ENCODE measurements around the gene SLC25A26.

Gene SLC25A26

GRCh38 chr3:66379565-66379964 lies 158.8 kb downstream of the SLC25A26 start:
- DNase-seq = no peak

- DNase-seq = no peak
Observed at GRCh38 chr3:66380200-66380932, 159.6 kb downstream of the SLC25A26 start.

GRCh38 chr3:66381626-66382025 lies 160.8 kb downstream of the SLC25A26 start:
- DNase-seq = no peak

GRCh38 chr3:66382142-66382541 lies 161.3 kb downstream of the SLC25A26 start:
- no peak for DNase-seq

- DNase-seq = no peak
Observed at GRCh38 chr3:66383023-66383422, 162.2 kb downstream of the SLC25A26 start.

GRCh38 chr3:66383998-66384745 lies 163.4 kb downstream of the SLC25A26 start:
- DNase-seq = no peak

- no peak for DNase-seq
Observed at GRCh38 chr3:66385066-66385465, 164.3 kb downstream of the SLC25A26 start.

GRCh38 chr3:66386011-66386924 lies 165.5 kb downstream of the SLC25A26 start:
- DNase-seq = no peak

GRCh38 chr3:66386925-66387650 lies 166.3 kb downstream of the SLC25A26 start:
- no peak for DNase-seq

GRCh38 chr3:66390013-66390412 lies 169.2 kb downstream of the SLC25A26 start:
- no peak for DNase-seq

GRCh38 chr3:66392512-66392911 lies 171.7 kb downstream of the SLC25A26 start:
- peak; percentile 32 for DNase-seq

- DNase-seq = no peak
Observed at GRCh38 chr3:66392966-66393332, 172.1 kb downstream of the SLC25A26 start.

- no peak for DNase-seq
Observed at GRCh38 chr3:66393333-66394005, 172.7 kb downstream of the SLC25A26 start.

- DNase-seq = no peak
Observed at GRCh38 chr3:66394019-66394752, 173.4 kb downstream of the SLC25A26 start.

- DNase-seq = no peak
Observed at GRCh38 chr3:66394753-66395249, 174.0 kb downstream of the SLC25A26 start.

GRCh38 chr3:66395635-66396034 lies 174.8 kb downstream of the SLC25A26 start:
- no peak for DNase-seq

GRCh38 chr3:66396161-66396760 lies 175.5 kb downstream of the SLC25A26 start:
- DNase-seq = no peak

GRCh38 chr3:66396888-66397287 lies 176.1 kb downstream of the SLC25A26 start:
- no peak for DNase-seq

- DNase-seq = no peak
Observed at GRCh38 chr3:66397745-66398144, 176.9 kb downstream of the SLC25A26 start.

GRCh38 chr3:66398228-66399025 lies 177.6 kb downstream of the SLC25A26 start:
- no peak for DNase-seq

All from NCI-H1105 (cell line).